CD4-positive, alpha-beta T cell treated with Interleukin-15 for 1 hour (primary cell): ENCODE measurements around the gene CTSW.

Source experiments
- DNase-seq: peaks from one replicate; pipeline ENCODE4 v3.0.0-alpha.2; 2020

Gene CTSW

GRCh38 chr11:65932558-65932919, 52.9 kb downstream of the CTSW start:
- DNase-seq: no peak
